Middle frontal gyrus (tissue), 1 donor: ENCODE results near the gene TBC1D22A.

Experiments used
- DNase-seq: peaks from one replicate; pipeline ENCODE4 v3.0.0-alpha.2; 2015; ENCODE audit warnings: low spot score; ENCODE audit errors: extremely low spot score

Gene TBC1D22A

DNA sequence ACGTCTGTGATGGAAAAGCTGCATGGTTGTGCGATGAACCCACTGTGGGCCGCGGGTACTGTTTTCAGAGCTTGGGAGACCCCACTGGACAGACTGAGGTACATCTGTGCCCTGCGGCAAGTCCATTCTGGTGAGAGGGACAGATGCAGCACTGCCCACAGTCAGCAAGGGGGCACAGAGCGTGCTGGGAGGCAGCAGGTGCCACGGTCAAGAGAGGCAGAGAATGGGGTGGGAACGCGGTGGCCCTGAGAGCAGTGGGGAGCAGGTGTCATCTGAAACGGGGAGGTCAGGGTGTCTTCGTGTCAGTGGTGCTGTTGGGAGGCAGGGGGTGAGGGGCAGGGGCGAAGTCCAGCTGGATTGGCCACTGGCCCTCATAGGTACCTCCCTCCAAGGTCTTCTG is 32.0 kb downstream of the TBC1D22A start:
- DNase-seq: no peak

DNA sequence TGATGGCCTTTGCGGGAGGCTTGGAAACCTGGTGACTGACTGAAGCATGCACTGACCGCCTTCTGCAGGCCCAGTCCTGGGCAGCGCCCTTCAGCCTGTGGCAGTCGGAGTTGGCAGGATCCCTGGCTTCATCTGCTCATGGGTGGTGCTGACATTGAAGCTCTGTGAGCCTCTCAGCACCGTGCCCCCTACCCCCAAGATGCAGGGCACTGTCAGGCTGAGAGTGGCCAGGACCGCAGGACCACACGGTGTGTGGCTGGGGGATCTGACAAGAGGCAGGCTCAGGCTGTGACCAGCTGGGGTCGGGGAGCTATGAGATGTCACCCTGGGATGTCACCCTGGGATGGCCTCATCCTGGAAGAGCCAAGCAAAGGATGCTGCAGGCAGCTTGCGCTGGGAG is 32.7 kb downstream of the TBC1D22A start:
- no peak for DNase-seq

DNA sequence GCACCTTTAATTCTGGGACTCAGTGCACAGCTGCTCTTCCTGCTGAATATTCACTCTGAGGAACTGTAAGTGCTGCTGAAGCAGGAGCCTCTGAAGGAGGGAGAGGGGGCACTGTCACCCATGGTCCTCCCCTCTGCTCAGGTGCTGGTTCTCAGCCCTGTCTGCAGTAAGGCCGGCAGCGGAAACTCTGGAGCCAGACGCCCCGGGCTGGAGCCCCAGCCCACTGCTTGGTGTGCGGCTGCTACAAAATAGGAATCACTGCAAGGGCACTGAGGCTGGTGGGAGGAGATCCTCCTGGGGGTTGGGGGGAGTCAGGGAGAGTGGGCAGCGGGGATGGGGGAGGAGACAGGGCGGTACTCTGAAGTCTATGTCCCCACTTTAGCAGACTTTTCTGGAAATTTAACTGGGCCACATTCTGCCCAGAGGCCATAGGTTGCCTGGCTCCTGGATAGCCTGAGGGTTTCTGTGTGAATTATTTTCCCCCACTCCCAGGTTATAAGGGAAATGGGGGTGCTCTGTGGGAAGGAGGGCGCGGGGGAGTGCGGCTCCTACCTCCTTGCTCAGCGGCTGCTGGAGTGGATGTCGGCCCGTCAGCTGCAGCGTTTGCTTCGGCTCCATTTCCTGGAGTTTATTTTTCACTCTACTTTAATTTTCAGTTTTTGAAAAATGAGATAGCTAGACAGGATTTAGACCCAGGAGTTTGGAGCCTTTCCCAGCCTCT is 33.6 kb downstream of the TBC1D22A start:
- DNase-seq: no peak

DNA sequence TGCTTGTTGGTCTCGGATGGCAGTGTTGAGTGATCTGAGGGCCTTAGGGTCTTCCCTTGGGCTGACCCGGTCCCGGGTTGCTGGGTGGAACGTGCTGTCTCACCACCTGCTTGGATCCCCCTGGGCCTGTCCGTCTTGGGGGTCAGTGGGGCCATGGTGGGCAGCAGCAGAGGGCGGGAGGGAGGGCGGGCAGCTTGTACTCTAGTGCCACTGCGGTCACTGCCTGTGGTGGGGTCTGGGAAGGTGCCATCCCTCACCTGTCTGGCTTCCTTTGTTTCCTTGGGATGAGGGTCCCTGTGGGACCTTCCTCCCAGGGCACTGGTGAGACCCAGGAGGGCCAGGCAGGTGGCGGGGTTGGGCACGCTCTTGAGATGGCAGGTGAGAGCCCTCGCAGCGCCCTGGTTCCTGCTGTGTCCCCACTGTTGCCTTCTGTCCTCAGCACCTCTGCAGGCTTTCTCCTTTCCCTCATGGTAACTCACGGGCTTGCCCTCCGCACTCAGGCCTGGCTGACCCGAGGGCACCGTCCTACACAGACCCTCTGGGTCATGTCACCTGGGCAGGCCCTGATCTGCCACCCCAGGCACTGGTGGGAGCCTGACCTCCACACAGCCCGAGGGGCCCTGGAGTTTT is 34.2 kb downstream of the TBC1D22A start:
- no peak for DNase-seq

DNA sequence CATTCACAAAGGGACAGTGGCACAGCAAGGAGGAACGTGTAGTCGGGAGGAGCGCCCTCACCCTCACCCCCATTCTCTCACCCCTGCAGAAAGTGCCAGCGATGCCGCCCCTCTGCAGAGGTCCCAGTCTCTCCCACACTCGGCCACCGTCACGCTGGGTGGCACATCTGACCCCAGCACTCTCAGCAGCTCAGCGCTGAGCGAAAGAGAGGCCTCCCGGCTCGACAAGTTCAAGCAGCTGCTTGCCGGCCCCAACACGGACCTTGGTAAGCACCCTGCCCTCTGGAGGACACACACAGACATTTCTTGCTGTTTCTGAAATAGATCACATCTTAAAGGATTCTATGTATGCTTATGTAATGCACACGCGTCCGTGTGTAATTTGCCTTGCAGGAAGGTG is 34.9 kb downstream of the TBC1D22A start:
- DNase-seq: no peak

DNA sequence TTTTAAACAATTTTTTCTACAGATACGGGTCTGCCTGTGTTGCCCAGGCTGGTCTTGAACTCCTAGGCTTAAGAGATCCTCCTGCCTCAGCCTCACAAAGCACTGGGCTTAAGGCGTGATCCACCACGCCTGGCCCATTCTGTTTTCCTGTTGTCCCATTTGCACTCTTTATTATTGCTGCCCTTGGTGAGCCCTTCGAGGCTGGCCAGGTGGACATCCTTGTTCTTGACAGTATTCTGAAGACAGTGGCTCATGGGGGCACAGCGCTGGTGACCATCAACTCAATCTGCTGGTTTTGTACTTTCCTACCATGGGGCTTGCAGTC is 35.6 kb downstream of the TBC1D22A start:
- no peak for DNase-seq

DNA sequence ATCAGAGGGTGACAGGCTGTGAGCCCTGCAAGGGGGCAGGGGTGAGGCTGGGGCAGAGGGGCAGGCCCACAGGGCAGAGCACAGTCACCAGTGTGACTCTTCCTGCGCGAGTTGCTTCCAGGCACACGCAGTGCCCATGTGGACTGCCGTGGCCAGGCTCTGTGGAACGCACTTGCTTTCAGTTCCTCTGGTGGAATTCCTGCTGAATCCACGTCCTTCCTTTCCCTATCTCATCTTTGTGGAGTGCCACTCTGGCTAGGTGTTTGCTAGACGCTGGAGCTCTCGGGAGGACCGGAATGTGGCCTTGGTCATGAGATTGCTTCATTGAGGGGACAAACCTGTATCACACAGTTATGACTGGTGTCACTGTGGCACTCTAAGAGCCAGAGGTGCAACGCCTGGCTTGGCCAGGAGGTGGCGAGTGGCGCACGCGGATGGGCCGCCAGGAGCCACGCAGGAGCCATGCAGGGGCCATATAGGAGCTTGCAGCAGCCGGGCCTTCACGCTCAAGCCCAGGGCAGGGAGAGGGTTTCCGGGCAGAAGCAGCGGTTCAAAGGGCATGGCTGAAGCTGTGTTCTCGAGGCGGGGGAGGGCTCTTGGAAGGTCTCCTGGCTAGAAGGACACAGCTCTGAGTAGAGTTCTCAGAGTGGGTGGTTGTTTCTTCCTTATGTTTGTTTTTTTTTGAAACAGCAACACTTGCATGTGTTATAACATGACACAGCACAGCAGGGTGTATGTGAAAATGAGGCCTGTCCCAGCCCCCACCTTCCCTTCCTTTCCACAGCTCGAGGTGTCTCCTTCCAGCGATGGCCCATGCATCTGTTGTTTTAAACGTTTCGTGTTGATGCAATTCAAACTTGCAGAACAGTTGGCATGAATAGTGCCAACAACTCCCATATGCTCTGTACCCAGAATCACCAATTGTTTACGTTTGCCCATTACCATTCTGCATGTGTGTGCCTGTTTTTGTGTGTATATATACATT is 36.2 kb downstream of the TBC1D22A start:
- DNase-seq: peak; percentile 58

DNA sequence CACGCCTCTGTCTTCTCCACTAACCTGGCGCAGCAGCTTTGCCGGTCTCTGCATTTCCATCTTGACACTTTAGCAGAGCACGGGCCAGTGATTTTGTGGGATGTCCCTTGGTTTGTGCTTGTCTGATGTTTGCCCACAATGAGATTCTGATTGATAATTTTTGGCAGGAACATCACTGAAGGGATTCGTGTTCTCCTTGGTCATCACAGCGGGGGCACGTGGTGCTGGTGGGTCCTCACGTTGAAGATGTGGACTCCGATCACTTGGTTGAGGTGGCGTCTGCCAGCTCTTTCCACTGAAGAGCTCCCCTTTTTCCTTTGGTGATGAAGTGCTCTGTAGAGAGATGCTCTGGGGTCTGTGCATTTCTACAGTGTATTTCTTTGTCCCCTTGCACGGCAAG is 37.2 kb downstream of the TBC1D22A start:
- DNase-seq: no peak

DNA sequence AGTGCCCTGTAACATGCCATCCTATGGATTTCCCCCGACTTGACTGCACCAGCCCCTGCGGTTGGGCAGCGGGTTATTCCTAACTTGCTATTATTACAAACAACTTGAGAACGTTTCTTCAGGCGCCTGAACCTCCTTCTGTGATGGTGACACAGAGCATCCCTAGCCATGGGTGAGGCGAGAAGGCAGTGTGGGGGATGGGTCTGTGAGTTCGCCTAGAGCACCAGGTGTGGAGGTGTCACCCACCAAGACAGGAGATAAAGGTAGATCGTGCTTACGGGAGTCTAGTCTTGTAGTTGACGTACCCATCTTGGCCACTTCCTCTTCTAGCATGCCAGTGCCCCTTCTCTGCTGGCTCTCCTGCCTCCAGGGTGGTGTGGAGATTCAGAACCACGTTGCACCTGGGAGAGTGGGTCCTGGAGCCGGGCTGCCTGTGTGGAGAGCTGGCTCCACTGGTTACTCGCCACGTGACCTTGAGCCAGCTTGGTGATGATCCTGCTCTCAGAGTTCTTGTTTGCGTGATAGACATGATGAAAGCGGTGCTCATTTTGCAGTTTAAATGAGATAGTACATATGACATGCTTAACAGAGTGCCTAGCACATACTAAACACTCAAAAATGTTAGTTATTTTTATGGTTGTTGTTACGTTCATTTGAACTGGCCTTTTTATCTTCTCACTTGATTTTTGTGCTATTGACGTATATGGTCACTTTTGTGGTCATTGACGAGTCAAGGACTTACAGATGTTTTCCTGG is 37.8 kb downstream of the TBC1D22A start:
- no peak for DNase-seq

DNA sequence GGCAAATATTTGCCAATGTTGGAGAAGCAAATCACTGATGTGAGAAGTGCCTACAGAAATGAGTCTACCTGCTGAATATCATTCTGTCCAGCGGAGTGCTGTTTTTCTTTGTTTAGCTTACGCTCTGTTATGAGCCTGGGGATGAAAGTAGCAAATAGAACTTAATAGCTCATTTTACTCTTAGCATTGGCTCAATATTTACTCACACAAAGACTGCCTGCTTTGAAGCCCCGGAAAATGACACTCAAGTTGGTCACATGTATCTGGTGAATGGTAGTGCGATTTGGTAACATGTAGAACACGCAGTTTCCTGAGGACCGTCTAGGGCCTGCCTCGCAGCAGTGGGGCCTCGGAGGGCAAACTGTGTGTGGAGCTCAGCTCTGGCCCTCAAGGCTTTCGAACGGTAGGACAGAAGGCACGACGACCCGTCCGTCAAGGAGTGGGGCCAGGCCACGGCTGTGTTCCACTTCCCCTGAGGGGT is 38.9 kb downstream of the TBC1D22A start:
- no peak for DNase-seq

DNA sequence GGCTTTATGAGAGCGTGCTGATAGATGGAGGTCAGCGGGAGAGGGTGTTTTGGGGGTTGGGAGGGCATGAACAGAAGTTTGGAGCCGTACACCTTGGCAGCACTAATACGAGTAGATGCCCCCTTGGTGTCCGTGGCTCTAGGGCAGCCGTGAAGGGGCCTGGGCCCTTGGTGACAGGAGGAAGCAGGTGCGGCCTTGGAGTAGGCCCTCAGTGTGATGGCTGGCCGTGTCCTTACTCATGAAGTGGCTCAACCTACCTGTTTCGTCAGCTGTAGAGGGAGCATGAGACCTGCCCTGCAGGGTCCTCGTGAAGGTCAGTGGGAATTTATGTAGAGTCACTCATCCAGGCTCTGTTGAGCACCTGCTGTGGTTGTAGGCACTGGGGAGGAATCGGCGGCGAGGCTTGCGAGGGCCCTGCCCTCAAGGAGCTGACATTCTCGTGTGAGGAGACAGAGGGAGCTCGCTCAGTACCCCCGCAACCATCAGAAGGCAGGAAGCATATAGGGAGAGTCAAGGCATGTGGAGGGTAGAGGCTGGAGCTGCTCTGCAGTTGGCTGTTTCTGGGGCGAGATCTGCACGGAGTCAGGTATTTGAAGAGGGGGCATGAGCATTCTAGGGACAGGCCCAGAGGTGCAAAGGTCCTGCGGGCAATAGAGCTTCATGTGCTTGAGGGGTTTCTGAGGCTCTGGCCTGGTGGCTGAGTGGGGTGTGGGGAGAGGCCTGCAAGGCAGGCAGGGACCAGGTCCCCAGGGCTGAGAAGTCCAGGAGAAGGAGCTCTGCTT is 39.6 kb downstream of the TBC1D22A start:
- DNase-seq: no peak

DNA sequence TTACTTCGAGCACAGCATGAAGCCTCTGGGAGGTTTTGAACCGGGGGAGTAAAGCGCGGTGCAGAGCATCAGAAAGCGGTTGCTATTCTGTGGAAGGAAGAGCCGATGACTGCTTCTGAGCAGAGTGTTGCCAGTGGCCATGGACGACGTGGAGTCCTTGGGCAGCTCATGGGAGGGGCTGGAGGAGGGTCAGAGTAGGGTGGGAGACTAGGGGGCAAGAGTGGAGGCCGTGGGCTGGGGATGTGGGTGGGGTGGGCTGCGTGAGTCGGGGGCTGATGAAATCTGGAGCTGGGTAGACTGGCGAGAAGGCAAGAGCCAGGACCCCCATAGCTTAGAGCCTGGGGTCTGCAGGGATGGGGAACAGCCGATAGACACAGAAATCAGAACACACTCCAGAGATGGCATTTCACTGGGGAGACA is 40.2 kb downstream of the TBC1D22A start:
- no peak for DNase-seq

DNA sequence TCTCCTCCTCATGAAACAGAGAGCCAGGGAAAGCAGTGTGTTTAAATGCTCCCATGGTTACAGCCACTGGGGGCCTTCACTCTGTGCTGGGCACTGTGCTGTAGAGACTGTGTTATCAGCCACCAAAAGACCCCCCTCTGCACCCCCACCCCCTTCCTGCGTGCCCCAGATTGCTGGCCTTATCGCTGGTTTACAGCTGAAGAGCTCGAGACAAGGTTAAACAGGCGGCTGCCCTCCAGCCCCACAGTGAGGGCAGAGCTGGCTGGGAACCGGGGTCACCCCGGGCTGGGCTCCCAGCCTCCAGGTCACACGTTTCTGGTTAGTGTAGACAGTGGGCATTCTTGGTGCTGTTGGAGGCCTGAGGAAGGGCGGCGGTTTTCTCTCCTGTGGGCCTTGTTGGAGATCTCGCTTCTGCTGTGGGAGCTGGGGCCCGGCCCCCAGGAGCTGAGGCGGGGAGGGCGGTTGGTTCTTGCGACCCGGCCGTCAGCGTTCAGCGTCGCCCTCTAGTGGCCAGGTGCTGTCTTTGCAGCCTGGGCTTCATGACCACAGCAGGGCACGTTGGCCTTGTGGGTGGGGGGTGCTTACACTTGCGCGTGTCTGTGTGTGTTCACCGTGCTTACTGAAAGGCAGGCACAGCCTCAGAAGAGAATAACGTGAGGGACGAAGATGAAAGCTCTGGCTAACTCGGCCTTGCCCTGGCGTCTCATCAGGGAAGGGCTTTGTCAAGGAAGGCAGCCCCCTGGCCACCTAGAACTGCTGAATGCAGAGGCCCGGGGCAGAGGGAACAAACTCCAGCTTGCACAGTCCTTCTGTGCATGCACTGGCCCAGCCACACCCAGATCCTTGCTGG is 40.8 kb downstream of the TBC1D22A start:
- DNase-seq: no peak

DNA sequence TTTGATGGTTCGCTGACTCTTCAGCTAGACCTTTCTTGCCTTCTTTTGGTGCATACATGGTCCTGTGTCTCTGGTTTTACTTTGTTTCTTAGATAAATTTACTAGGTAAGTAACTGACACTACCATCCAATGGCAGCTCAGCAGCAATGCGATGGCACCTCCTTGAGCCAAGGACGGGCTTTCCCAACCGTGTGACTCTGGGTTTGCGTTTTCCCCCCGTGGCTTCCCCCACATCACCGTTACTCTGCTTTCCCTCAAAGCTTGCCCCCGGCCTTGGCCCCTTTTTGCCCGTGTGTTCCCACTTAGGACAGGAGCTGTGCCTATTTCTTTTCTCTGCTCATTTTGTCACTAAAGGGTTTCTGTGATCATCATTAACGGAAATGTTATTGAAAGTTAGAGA is 41.5 kb downstream of the TBC1D22A start:
- no peak for DNase-seq

DNA sequence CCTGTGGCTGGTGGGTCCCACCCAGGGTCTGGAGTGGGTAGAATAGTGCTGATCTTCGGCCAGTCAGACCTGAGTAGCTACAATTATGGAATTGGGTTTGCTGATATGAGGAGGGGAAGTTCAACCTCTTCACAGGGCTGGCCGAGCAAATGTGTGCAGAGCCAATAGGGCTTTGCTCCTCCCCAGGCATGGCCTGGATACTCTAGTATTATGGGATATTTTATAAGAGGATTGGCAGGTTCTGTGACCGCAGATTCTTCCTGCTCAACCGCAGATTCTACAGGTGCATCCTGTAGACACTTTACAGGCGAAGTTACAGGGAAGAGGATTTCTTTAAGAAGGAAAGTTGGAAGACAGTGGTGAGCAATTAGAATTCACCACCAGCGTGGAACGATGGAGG is 44.3 kb downstream of the TBC1D22A start:
- DNase-seq: no peak

DNA sequence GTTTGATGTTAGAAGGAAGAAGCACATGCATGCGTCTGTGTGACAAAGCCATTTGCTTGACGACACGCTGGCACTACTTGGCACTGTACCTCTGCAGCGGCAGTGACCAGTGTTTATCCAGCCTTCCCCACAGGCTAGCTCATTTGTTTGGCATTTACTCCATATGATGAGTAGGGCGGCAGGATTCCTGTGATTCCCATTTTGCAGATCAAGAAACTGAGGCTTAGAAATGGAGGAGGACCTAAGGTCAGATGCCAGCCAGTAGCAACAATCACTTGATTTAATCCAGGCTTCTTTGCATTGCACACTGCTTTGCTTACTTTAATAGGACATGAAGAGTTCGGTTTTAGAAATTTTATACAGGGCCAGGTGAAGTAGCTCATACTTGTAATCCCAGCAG is 45.0 kb downstream of the TBC1D22A start:
- DNase-seq: no peak

DNA sequence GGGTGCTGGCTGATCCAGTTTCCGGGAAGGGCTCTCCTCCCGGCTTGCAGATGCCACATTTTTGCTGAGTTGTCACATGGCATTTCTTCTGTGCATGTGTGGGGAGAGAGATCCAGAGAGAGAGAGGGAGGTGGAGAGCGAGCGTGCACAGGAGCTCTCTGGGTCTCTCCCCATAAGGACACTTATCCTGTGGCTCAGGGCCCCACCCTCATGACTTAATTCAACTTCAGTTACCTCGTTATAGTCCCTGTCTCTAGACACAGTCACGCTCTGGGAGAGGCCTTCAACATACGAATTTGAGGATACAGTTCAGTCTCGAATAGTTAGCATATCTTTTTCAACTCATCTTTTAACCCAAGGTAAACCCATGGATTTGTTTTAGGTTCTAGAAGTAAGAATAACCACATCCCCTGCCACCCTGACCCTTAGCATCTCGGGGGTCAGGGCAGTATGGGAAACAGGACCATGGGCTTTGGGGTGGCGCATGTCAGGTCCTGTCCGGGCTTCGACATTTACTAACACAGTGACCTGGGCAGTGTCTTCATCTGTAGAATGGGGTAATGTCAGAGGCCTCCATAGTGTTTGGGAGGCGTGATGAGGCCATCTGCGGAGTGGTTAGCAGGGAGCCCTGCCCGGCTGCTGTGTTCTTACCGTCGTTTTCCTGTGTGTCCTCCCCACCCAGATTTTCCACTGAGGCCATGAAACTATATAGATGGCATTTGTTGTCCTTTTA is 46.9 kb downstream of the TBC1D22A start:
- DNase-seq: no peak

DNA sequence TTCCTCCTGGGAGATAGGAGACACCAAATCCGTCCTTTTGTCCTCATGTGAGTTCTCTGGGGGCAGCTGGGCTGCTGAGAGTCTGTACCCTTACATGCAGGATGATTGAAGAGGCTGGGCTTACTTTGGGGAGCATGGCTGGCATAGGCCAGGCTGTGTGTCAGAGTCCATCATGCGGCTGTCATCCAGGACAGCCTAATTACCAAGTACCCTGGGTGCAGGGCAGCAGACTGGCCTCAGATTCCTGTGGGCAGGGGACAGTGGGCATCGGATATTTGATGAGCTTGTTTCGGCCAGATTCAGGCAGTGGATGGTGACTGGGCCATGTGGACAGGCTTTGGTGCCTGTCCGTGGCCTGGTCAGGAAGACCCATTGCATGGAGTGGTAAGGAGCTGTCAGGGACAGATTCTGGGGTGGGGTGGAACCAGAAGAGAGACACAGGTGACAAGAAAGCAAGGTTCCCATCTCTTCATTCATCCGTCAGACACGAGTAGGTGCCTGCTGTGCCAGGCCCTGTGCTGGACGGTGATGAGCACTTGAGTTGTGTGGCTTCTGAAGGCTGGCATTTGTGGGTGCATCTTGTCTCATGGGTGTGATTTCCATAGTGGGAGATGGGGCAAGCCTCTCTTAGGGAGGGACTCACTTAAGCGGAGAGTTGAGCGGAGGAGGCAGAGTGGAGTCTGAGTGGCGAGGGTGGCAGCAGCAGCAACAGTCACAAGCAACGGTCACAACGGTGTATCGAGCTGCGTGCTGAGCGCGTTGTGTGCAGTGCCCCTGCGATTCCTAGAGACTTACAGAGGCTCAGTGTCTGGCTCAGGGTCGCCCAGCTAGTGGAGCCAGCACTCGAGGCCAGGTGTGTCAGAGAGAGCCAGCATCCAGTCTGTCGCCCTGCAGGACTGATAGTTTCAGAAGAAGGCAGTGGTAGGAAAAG is 48.7 kb downstream of the TBC1D22A start:
- no peak for DNase-seq
